ENCODE measurements around the gene RMND1.

RMND1 gene

DNA sequence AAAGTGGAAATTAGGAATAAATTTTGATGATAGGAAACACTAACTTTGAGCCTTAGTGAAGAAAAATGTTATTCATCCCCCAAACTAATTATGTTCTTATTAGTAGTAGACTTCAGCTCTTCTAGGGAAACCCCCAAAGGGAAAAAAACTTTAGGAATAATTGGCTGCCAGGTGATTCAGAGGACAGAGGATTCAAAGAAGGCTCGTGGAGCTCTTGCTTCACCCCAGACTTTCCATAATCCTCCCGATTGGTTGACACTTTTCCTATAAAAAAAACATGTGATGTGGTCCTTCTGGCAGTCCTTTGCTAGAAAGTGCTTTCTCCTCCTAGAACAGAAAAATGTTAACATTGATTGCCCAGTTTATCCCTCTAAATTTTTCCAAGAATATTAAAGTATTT, 36.3 kb upstream of the RMND1 start:
- no peak for DNase-seq (ENCODE audit: low read depth)
- no peak overlapping the region for H3K4me3 ChIP-seq (ENCODE audit: low read depth, low read length)
- TF ChIP-seq MYC (IDR thresholded peaks at IDR 0.05; ENCODE audit: low read depth, low read length): no peak
- TF ChIP-seq POLR2A (IDR thresholded peaks at IDR 0.05; ENCODE audit: extremely low read depth, insufficient read length): no peak
- TF ChIP-seq, protein P1, sequence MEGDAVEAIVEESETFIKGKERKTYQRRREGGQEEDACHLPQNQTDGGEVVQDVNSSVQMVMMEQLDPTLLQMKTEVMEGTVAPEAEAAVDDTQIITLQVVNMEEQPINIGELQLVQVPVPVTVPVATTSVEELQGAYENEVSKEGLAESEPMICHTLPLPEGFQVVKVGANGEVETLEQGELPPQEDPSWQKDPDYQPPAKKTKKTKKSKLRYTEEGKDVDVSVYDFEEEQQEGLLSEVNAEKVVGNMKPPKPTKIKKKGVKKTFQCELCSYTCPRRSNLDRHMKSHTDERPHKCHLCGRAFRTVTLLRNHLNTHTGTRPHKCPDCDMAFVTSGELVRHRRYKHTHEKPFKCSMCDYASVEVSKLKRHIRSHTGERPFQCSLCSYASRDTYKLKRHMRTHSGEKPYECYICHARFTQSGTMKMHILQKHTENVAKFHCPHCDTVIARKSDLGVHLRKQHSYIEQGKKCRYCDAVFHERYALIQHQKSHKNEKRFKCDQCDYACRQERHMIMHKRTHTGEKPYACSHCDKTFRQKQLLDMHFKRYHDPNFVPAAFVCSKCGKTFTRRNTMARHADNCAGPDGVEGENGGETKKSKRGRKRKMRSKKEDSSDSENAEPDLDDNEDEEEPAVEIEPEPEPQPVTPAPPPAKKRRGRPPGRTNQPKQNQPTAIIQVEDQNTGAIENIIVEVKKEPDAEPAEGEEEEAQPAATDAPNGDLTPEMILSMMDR (IDR thresholded peaks at IDR 0.05; ENCODE audit: low read depth, low read length): no peak
- TF ChIP-seq, protein P2, sequence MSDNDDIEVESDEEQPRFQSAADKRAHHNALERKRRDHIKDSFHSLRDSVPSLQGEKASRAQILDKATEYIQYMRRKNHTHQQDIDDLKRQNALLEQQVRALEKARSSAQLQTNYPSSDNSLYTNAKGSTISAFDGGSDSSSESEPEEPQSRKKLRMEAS (IDR thresholded peaks at IDR 0.05; ENCODE audit: low read depth, low read length): no peak

DNA sequence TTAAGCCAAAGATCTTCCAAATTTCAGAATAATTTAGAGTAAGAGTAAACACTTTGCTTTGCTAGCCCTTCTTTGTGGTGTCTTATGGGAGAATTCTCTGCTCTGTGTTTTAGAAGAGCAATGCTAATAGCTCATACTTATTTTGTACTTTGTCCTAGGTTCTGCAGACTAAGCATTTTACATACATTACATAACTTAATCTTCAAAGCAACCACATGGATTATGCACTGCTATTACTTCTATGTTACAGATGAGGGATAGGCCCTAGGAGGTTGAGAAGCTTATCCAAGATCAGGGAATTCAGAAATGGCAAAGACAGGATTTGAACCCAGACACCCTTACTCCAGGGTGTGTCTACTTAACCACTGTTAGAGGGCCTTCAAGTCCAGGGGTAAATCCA, 32.1 kb upstream of the RMND1 start:
- H3K4me3 ChIP-seq (ENCODE audit: low read depth, low read length): no peak overlapping the region
- TF ChIP-seq, protein P1 (IDR thresholded peaks at IDR 0.05; ENCODE audit: low read depth, low read length): no peak
- TF ChIP-seq MYC (IDR thresholded peaks at IDR 0.05; ENCODE audit: low read depth, low read length) (no peak), POLR2A (IDR thresholded peaks at IDR 0.05; ENCODE audit: extremely low read depth, insufficient read length) (no peak)
- TF ChIP-seq, protein P2 (IDR thresholded peaks at IDR 0.05; ENCODE audit: low read depth, low read length): no peak
- no peak for DNase-seq (ENCODE audit: low read depth)

DNA sequence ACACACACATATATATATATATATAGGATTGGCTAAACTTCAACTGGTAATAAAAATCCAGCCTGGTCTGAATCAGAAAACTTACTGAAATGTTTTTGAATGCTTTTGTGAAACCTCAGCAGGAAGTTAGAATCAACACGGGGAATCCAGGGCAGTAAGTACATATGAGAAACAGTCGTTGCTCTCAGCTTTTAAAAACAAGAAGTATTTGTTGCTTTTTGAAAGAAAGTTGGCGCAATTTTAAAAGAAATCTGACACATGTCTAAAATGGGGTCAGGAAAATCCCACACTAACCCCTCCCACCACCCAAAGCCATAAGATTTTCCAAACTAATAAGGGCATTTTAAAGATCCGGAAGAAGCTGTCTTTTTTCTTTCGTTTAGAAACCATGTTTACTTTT, 30.4 kb upstream of the RMND1 start:
- no peak overlapping the region for H3K4me3 ChIP-seq (ENCODE audit: low read depth, low read length)

DNA sequence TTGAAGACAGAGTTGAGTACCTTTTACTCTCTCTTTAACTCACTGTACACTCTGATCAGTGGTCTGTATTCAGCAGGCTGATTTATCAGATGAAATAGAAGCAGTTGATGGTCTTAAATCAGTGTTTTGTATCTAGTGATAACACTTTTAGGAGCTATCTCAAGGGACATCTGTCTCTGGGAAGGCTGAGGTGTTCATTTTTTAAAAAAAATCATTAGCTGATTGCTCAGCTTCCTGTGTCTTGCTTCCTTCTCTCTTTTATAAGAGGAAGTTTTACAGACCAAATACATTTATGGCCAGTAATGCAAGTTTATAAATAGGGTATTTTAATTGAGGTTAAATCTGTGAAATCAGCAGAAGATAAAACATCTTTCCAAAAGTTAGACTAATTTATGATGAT, 29.9 kb upstream of the RMND1 start:
- DNase-seq (ENCODE audit: low read depth): peak; percentile 49
- TF ChIP-seq, protein P2 (IDR thresholded peaks at IDR 0.05; ENCODE audit: low read depth, low read length): no peak
- no peak for TF ChIP-seq MYC (IDR thresholded peaks at IDR 0.05; ENCODE audit: low read depth, low read length)
- TF ChIP-seq, protein P1 (IDR thresholded peaks at IDR 0.05; ENCODE audit: low read depth, low read length): no peak
- TF ChIP-seq POLR2A (IDR thresholded peaks at IDR 0.05; ENCODE audit: extremely low read depth, insufficient read length): no peak
- no peak overlapping the region for H3K4me3 ChIP-seq (ENCODE audit: low read depth, low read length)

More for the DNA sequence above, 30.4 kb upstream of the RMND1 start:
- TF ChIP-seq, protein P1 (IDR thresholded peaks at IDR 0.05; ENCODE audit: low read depth, low read length): no peak
- TF ChIP-seq, protein P2 (IDR thresholded peaks at IDR 0.05; ENCODE audit: low read depth, low read length): no peak
- TF ChIP-seq MYC (IDR thresholded peaks at IDR 0.05; ENCODE audit: low read depth, low read length): no peak
- no peak for TF ChIP-seq POLR2A (IDR thresholded peaks at IDR 0.05; ENCODE audit: extremely low read depth, insufficient read length)
- DNase-seq (ENCODE audit: low read depth): no peak

DNA sequence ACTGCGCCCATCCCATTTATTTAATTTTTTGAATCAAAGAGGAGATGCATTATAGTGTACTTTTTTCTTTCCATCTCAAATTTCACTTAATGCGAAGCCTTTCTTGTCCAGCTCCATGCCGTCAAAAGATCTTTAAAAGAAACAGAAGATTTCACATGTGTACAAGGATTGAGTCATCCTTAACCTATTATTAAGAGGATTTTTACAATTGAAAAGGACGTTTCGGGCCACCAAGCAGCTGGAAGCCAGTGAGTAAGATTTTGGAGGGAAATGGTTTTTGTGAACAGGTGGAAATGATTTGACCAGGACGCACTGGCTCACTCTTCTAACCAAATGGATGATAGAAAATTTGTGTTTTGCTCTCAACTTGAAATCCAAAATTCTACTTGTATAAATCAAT, 26.7 kb upstream of the RMND1 start:
- TF ChIP-seq, protein P1 (IDR thresholded peaks at IDR 0.05; ENCODE audit: low read depth, low read length): no peak
- no peak for DNase-seq (ENCODE audit: low read depth)
- H3K4me3 ChIP-seq (ENCODE audit: low read depth, low read length): no peak overlapping the region

DNA sequence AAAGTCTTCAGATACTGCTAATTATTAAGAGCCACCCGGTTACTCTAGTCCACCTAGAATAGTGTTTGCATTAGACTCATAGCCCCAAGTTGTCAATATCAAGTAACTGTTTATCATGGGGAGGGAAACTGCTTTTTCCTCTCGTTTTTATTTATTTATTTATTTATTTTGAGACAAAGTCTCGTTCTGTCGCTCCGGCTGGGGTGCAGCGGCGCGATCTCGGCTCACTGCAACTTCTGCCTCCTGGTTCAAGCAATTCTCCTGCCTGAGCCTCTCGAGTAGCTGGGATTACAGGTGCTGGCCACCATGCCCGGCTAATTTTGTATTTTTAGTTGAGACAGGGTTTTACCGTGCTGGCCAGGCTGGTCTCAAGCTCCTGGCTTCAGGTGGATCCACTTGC, 25.8 kb upstream of the RMND1 start:
- H3K4me3 ChIP-seq (ENCODE audit: low read depth, low read length): no peak overlapping the region
- DNase-seq (ENCODE audit: low read depth): no peak
- TF ChIP-seq, protein P1 (IDR thresholded peaks at IDR 0.05; ENCODE audit: low read depth, low read length): no peak
